Measurements from ENCODE around the gene ITPRIP. TPM values are rescaled to one million over a fixed set of nuclear protein-coding genes. Genes with fewer than 3 reads are reported as not detected.

ITPRIP gene
- polyA plus RNA-seq, 1 donor (not counting 4 experiments of a cell fraction or from before 2014, with no cell fraction given) = 12.1 TPM

GRCh38 chr10:104273899-104274575 is 64.2 kb downstream of the ITPRIP start:
- Histone ChIP-seq H3K27me3 (ENCODE audit: control insufficient read depth, extremely low read depth, insufficient read depth, low read length) (no peaks in the 10 kb centered on the region), H2AFZ (ENCODE audit: control insufficient read depth, low read length) (peak overlapping the region; percentile 97), H3K4me2 (ENCODE audit: control insufficient read depth, extremely low read depth, insufficient read depth, low read depth, low read length) (peak overlapping the region; percentile 97), H3K9me3 (ENCODE audit: control insufficient read depth, low read depth, low read length) (no peaks in the 10 kb centered on the region), H3K36me3 (ENCODE audit: control insufficient read depth in 2 of 2, extremely low read depth in 1 of 2, insufficient read depth in 2 of 2, low read length in 2 of 2) (peaks cover 3 to 6% of the 10 kb centered on the region in 2 experiments), H3K27ac (ENCODE audit: control insufficient read depth, insufficient read depth, low read length) (peak overlapping the region; percentile 82), H3K9ac (ENCODE audit: control insufficient read depth, extremely low read depth, insufficient read depth, low read length) (peak overlapping the region; percentile 92), H3K9me1 (ENCODE audit: control insufficient read depth, extremely low read depth, insufficient read depth, low read length) (no peaks in the 10 kb centered on the region), H3K4me1 (ENCODE audit: control insufficient read depth, extremely low read depth, insufficient read depth, low read length) (peaks cover 19% of the 10 kb centered on the region), H3K4me3 (ENCODE audit: control insufficient read depth in 2 of 3, extremely low read depth in 1 of 3, insufficient read depth in 2 of 3, low read depth in 1 of 3, low read length in 3 of 3) (no peak overlapping the region), H3K79me2 (ENCODE audit: control insufficient read depth, insufficient read depth, low read length) (peaks cover 11% of the 10 kb centered on the region), H4K20me1 (ENCODE audit: control insufficient read depth, extremely low read depth, insufficient read depth, low read length) (no peaks in the 10 kb centered on the region)
- peak; percentile 82 for FAIRE-seq
- TF ChIP-seq CTCF (optimal IDR thresholded peaks at IDR 0.05 in 1 of 3, IDR thresholded peaks at IDR 0.05 in 1 of 3, conservative IDR thresholded peaks at IDR 0.05 in 1 of 3; ENCODE audit: extremely low read depth in 1 of 3, insufficient read depth in 2 of 3, low read length in 3 of 3) (no peak), EZH2 (IDR thresholded peaks at IDR 0.05; ENCODE audit: low read length) (no peak)
- dilution Hi-C loops (cut with MboI; ENCODE audit: extremely low pct_ligation_motif_present, low sequenced_read_pairs) = no loop called here
- no peak for DNase-seq (ENCODE audit: low read depth, low spot score)

GRCh38 chr10:104273286-104273685 is 65.0 kb downstream of the ITPRIP start:
- Histone ChIP-seq H3K9me1 (ENCODE audit: control insufficient read depth, extremely low read depth, insufficient read depth, low read length) (no peaks in the 10 kb centered on the region), H3K4me2 (ENCODE audit: control insufficient read depth, extremely low read depth, insufficient read depth, low read depth, low read length) (no peak overlapping the region), H3K4me3 (ENCODE audit: control insufficient read depth in 2 of 3, extremely low read depth in 1 of 3, insufficient read depth in 2 of 3, low read depth in 1 of 3, low read length in 3 of 3) (no peak overlapping the region), H3K79me2 (ENCODE audit: control insufficient read depth, insufficient read depth, low read length) (peaks cover 11% of the 10 kb centered on the region), H3K9ac (ENCODE audit: control insufficient read depth, extremely low read depth, insufficient read depth, low read length) (no peak overlapping the region), H4K20me1 (ENCODE audit: control insufficient read depth, extremely low read depth, insufficient read depth, low read length) (no peaks in the 10 kb centered on the region), H3K4me1 (ENCODE audit: control insufficient read depth, extremely low read depth, insufficient read depth, low read length) (peaks cover 19% of the 10 kb centered on the region), H3K27ac (ENCODE audit: control insufficient read depth, insufficient read depth, low read length) (no peak overlapping the region), H3K36me3 (ENCODE audit: control insufficient read depth in 2 of 2, extremely low read depth in 1 of 2, insufficient read depth in 2 of 2, low read length in 2 of 2) (peaks cover 3 to 6% of the 10 kb centered on the region in 2 experiments), H3K27me3 (ENCODE audit: control insufficient read depth, extremely low read depth, insufficient read depth, low read length) (no peaks in the 10 kb centered on the region), H2AFZ (ENCODE audit: control insufficient read depth, low read length) (no peak overlapping the region), H3K9me3 (ENCODE audit: control insufficient read depth, low read depth, low read length) (no peaks in the 10 kb centered on the region)
- FAIRE-seq = no peak
- dilution Hi-C loops (cut with MboI; ENCODE audit: extremely low pct_ligation_motif_present, low sequenced_read_pairs) = no loop called here
- TF ChIP-seq CTCF (optimal IDR thresholded peaks at IDR 0.05 in 1 of 3, IDR thresholded peaks at IDR 0.05 in 1 of 3, conservative IDR thresholded peaks at IDR 0.05 in 1 of 3; ENCODE audit: extremely low read depth in 1 of 3, insufficient read depth in 2 of 3, low read length in 3 of 3) (no peak), EZH2 (IDR thresholded peaks at IDR 0.05; ENCODE audit: low read length) (no peak)
- no peak for DNase-seq (ENCODE audit: low read depth, low spot score)
